Panc1 (cell line): ENCODE measurements around the gene CMTM8. TPM values are rescaled to one million over a fixed set of nuclear protein-coding genes. Genes with fewer than 3 reads are reported as not detected.

Experiments used
- ATAC-seq: fragments of 200-7000 bp; cut with Tn5 transposase; 2 replicates; pipeline ENCODE4 v1.9.1; 2020; ENCODE audit warnings: mild to moderate bottlenecking, moderate library complexity
- BruUV-seq: library from RNA; stranded (reverse); fragments of 400-500 nt; replicated peaks from 2 replicates; lab custom pipeline; 2021; lab: Mats Ljungman, UMichigan
- CTCF ChIA-PET: fragments of 300-600 bp; sonication (Branson Sonifier 250); formaldehyde crosslinking; loops from one replicate; lab custom pipeline; 2022; ENCODE audit warnings: antibody characterized with exemption; lab: Charles Lee
- POLR2A ChIA-PET: fragments of 300-600 bp; sonication (Branson Sonifier 250); formaldehyde crosslinking; loops from one replicate; lab custom pipeline; 2022; ENCODE audit warnings: antibody characterized with exemption; lab: Charles Lee
- DNase-seq: peaks from one replicate; pipeline ENCODE4 v3.0.0-alpha.2; 2010; ENCODE audit warnings: low read depth, low spot score
- H3K27ac ChIP-seq: 2 replicates; pipeline ENCODE4 v1.5.1; 2011; ENCODE audit warnings: mild to moderate bottlenecking, low read length, inconsistent platforms
- H3K27me3 ChIP-seq: fragments of 200-500 bp; sonication (Bioruptor generic); 2 replicates; pipeline ENCODE4 v1.6.0; 2014; ENCODE audit warnings: low read length, inconsistent platforms; ENCODE audit not compliant: control insufficient read depth, insufficient read depth
- H3K36me3 ChIP-seq: fragments of 200-500 bp; sonication (Bioruptor generic); 2 replicates; pipeline ENCODE4 v1.5.1; 2014; ENCODE audit warnings: inconsistent platforms, mild to moderate bottlenecking, low read length, moderate library complexity; ENCODE audit not compliant: control insufficient read depth, insufficient read depth
- H3K4me1 ChIP-seq: 2 replicates; pipeline ENCODE4 v1.5.1; 2011; ENCODE audit warnings: inconsistent platforms, mild to moderate bottlenecking, low read length, moderate library complexity; ENCODE audit not compliant: control insufficient read depth, insufficient read depth
- H3K4me3 ChIP-seq, 2 experiments: 2 replicates each; pipeline ENCODE4 v1.5.1; 2011 to 2012; ENCODE audit warnings: low read depth in 2 of 2, low read length in 2 of 2, mild to moderate bottlenecking in 2 of 2, inconsistent platforms in 1 of 2, moderate library complexity in 1 of 2
- H3K9me3 ChIP-seq: fragments of 200-500 bp; sonication (Bioruptor generic); 2 replicates; pipeline ENCODE4 v1.5.1; 2014; ENCODE audit warnings: low read depth, mild to moderate bottlenecking, inconsistent platforms, low read length, moderate library complexity; ENCODE audit not compliant: control insufficient read depth, insufficient read depth
- CTCF ChIP-seq: fragments of 450-650 bp; IDR thresholded peaks from 2 replicates; pipeline ENCODE4 v1.5.1; 2017; ENCODE audit warnings: mild to moderate bottlenecking
- POLR2AphosphoS5 ChIP-seq: IDR thresholded peaks from 2 replicates; pipeline ENCODE4 v1.6.1; 2012; ENCODE audit warnings: mild to moderate bottlenecking, low read depth, low read length, moderate library complexity
- REST ChIP-seq, 2 experiments: IDR thresholded peaks; 2 replicates each; pipeline ENCODE4 v1.6.1; 2011 to 2012; ENCODE audit warnings: low read depth in 2 of 2, control low read depth in 1 of 2, low read length in 1 of 2, mild to moderate bottlenecking in 1 of 2, moderate library complexity in 1 of 2; ENCODE audit not compliant: insufficient read depth in 1 of 2
- SIN3A ChIP-seq: IDR thresholded peaks from 2 replicates; pipeline ENCODE4 v1.6.1; 2012; ENCODE audit warnings: low read depth, mild to moderate bottlenecking, low read length, moderate library complexity, borderline replicate concordance; ENCODE audit not compliant: insufficient read depth
- TCF7L2 ChIP-seq: IDR thresholded peaks from 2 replicates; pipeline ENCODE4 v1.6.1; 2011; ENCODE audit warnings: mild to moderate bottlenecking, low read depth, low read length, inconsistent platforms
- in situ Hi-C: cut with HindIII; loops from 2 replicates; pipeline ENCODE4 v1.10.0; 2016; ENCODE audit warnings: low sequenced_read_pairs, low pct_unique_long_range_greater_than_20kb
- intact Hi-C: fragments of 100-400 bp; cut with micrococcal nuclease; formaldehyde crosslinking; loops from one replicate; pipeline ENCODE4 v1.10.0; 2022; ENCODE audit not compliant: unreplicated experiment
- total RNA-seq: library from RNA; stranded (reverse); gene quantifications from one replicate; pipeline ENCODE4 v1.2.1, GENCODE V29; 2021; ENCODE audit not compliant: unreplicated experiment

CMTM8 gene
- total RNA-seq, 1 experiment from 2014 or later: 9.8 TPM

GRCh38 chr3:32274306-32274705 is 35.8 kb downstream of the CMTM8 start:
- TF ChIP-seq SIN3A: no peak
- TF ChIP-seq REST (IDR thresholded peaks at IDR 0.05; ENCODE audit: insufficient read depth in 1 of 2, low read depth in 2 of 2, low read length in 1 of 2): no peak
- TF ChIP-seq POLR2AphosphoS5: no peak
- no peak for TF ChIP-seq CTCF
- TF ChIP-seq TCF7L2: no peak
- Histone ChIP-seq H3K27ac (no peak overlapping the region), H3K36me3 (no peaks in the 10 kb centered on the region), H3K4me3 (no peak overlapping the region), H3K27me3 (no peaks in the 10 kb centered on the region), H3K4me1 (no peaks in the 10 kb centered on the region), H3K9me3 (no peaks in the 10 kb centered on the region)
- intact Hi-C loops: no loop called here
- ATAC-seq: no peak
- in situ Hi-C loops: no loop called here
- no TSS peak for BruUV-seq
- ChIA-PET POLR2A (no interaction called here), CTCF (no interaction called here)
- no peak for DNase-seq

GRCh38 chr3:32275506-32275905 is 37.0 kb downstream of the CMTM8 start:
- Histone ChIP-seq H3K27ac (no peak overlapping the region), H3K27me3 (no peaks in the 10 kb centered on the region), H3K36me3 (no peaks in the 10 kb centered on the region), H3K4me1 (no peaks in the 10 kb centered on the region), H3K4me3 (no peak overlapping the region), H3K9me3 (no peaks in the 10 kb centered on the region)
- intact Hi-C loops: no loop called here
- DNase-seq: no peak
- no TSS peak for BruUV-seq
- in situ Hi-C loops: no loop called here
- no peak for TF ChIP-seq REST (IDR thresholded peaks at IDR 0.05; ENCODE audit: insufficient read depth in 1 of 2, low read depth in 2 of 2, low read length in 1 of 2)
- no peak for TF ChIP-seq TCF7L2
- no peak for TF ChIP-seq CTCF
- TF ChIP-seq POLR2AphosphoS5: no peak
- no peak for TF ChIP-seq SIN3A
- ATAC-seq: no peak
- CTCF ChIA-PET: no interaction called here
- POLR2A ChIA-PET: no interaction called here
